Measurements from ENCODE around the gene NCAPD2.

NCAPD2 gene

DNA sequence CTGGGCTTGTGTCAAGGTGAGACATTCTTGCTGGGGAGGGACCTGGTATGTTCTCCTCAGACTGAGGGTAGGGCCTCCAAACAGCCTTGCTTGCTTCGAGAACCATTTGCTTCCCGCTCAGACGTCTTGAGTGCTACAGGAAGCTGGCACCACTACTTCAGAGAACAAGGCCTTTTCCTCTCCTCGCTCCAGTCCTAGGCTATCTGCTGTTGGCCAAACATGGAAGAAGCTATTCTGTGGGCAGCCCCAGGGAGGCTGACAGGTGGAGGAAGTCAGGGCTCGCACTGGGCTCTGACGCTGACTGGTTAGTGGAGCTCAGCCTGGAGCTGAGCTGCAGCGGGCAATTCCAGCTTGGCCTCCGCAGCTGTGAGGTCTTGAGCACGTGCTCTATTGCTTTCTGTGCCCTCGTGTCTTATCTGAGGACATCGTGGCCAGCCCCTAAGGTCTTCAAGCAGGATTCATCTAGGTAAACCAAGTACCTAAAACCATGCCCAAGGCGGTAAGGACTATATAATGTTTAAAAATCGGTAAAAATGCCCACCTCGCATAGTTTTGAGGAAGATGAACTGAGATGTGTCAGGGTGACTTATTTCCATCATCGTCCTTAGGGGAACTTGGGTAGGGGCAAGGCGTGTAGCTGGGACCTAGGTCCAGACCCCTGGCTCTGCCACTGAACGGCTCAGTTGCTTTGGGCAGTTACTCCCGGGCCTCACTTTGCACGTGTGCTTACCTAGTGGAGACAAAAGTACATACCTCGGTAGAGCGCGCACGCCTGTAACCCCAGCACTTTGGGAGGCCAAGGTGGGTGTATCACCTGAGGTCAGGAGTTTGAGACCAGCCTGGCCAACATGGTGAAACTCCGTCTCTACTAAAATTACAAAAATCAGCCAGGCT, 44.8 kb downstream of the NCAPD2 start:
- no peak overlapping the region for H3K4me3 ChIP-seq (ENCODE audit: control insufficient read depth, low read depth, low read length)
- DNase-seq (ENCODE audit: low read depth) = peak; percentile 50
- TF ChIP-seq, protein P1, sequence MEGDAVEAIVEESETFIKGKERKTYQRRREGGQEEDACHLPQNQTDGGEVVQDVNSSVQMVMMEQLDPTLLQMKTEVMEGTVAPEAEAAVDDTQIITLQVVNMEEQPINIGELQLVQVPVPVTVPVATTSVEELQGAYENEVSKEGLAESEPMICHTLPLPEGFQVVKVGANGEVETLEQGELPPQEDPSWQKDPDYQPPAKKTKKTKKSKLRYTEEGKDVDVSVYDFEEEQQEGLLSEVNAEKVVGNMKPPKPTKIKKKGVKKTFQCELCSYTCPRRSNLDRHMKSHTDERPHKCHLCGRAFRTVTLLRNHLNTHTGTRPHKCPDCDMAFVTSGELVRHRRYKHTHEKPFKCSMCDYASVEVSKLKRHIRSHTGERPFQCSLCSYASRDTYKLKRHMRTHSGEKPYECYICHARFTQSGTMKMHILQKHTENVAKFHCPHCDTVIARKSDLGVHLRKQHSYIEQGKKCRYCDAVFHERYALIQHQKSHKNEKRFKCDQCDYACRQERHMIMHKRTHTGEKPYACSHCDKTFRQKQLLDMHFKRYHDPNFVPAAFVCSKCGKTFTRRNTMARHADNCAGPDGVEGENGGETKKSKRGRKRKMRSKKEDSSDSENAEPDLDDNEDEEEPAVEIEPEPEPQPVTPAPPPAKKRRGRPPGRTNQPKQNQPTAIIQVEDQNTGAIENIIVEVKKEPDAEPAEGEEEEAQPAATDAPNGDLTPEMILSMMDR (conservative IDR thresholded peaks at IDR 0.05; ENCODE audit: control insufficient read depth, insufficient read depth, low read depth, low read length) = no peak

- H3K4me3 ChIP-seq (ENCODE audit: control insufficient read depth, low read depth, low read length) = no peak overlapping the region
Measured at GRCh38 chr12:6539314-6539682, 45.4 kb downstream of the NCAPD2 start.

GRCh38 chr12:6539707-6540134, 45.8 kb downstream of the NCAPD2 start:
- TF ChIP-seq, protein P1 (conservative IDR thresholded peaks at IDR 0.05; ENCODE audit: control insufficient read depth, insufficient read depth, low read depth, low read length) = no peak
- H3K4me3 ChIP-seq (ENCODE audit: control insufficient read depth, low read depth, low read length) = no peak overlapping the region
- no peak for DNase-seq (ENCODE audit: low read depth)

More at GRCh38 chr12:6539314-6539682, 45.4 kb downstream of the NCAPD2 start:
- DNase-seq (ENCODE audit: low read depth) = no peak
- TF ChIP-seq, protein P1 (conservative IDR thresholded peaks at IDR 0.05; ENCODE audit: control insufficient read depth, insufficient read depth, low read depth, low read length) = no peak

GRCh38 chr12:6540181-6540877, 46.4 kb downstream of the NCAPD2 start:
- TF ChIP-seq, protein P1 (conservative IDR thresholded peaks at IDR 0.05; ENCODE audit: control insufficient read depth, insufficient read depth, low read depth, low read length) = no peak
- H3K4me3 ChIP-seq (ENCODE audit: control insufficient read depth, low read depth, low read length) = no peak overlapping the region
- DNase-seq (ENCODE audit: low read depth) = peak; percentile 95

DNA sequence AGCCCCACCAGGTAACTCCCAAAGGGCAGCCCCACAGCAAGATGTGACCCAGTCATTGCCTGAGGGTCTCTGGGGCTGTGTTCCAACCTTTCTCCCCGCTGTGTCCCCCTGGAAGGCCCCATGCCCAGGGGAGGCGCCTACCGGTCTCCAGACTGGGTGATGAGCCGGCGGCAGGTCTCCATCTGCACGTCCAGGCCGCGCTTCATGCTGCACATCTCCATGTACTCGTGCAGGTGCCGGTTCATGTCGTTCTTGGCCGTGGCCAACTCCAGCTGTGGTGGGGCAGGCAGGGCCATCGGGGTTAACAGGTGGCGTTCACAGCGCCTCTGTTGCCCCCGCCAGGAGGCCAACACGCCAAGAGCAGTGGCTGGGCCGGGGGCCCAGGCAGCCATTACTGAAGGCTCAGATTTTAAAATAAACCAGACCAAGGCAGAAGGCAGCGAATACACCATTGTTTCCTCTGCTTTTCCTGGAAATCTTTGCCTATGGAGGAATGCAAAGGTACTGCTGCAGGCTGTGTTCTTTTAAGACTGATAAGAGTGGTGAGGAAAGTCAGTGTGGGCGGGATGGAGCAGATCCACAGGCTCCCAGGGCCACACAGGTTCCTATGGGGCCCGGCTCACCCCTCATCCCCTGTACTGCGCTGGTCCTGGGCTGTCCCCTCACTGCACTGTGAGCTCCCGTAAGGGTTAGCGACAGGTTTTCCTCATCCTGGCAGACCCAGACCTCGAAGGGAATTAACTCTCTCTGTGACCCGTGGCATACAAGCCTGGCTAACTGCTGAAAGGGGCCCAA, 47.7 kb downstream of the NCAPD2 start:
- H3K4me3 ChIP-seq (ENCODE audit: control insufficient read depth, low read depth, low read length) = no peak overlapping the region
- TF ChIP-seq, protein P1 (conservative IDR thresholded peaks at IDR 0.05; ENCODE audit: control insufficient read depth, insufficient read depth, low read depth, low read length) = no peak
- DNase-seq (ENCODE audit: low read depth) = no peak
